Activated naive CD8-positive, alpha-beta T cell (primary cell): Measurements from ENCODE around the gene STAMBPL1.
A peak's percentile ranks its signal among the peaks of the same experiment; 100 is the strongest.
"Not testable (repeated sequence)": the region's sequence is repeated elsewhere in the genome, so short reads cannot be mapped to it uniquely, and the experiment has no call there.

Source experiments
- H3K27ac Mint-ChIP-seq: one replicate; pipeline ENCODE4 v1.8.0; 2021; ENCODE audit warnings: mixed read lengths
- H3K27me3 Mint-ChIP-seq: one replicate; pipeline ENCODE4 v1.8.0; 2021; ENCODE audit warnings: mixed read lengths
- H3K36me3 Mint-ChIP-seq: one replicate; pipeline ENCODE4 v1.8.0; 2021; ENCODE audit warnings: mixed read lengths
- H3K4me1 Mint-ChIP-seq: one replicate; pipeline ENCODE4 v1.8.0; 2021; ENCODE audit warnings: low read depth, mixed read lengths
- H3K4me3 Mint-ChIP-seq: one replicate; pipeline ENCODE4 v1.8.0; 2021; ENCODE audit warnings: mild to moderate bottlenecking, mixed read lengths
- H3K9me3 Mint-ChIP-seq: one replicate; pipeline ENCODE4 v1.8.0; 2021; ENCODE audit warnings: low read depth, mixed read lengths

Gene STAMBPL1

GRCh38 chr10:88879534-88880281 is at the start of gene STAMBPL1:
Gene STAMBPL1 (plus strand): TSS chr10:88880245. CDS start chr10:88901709, 21,464 bp downstream.
- Mint-ChIP-seq H3K36me3 (peaks cover 16% of the 10 kb centered on the region), H3K27me3 (peaks cover 1% of the 10 kb centered on the region), H3K9me3 (no peaks in the 10 kb centered on the region), H3K27ac (peak within 1 kb of the TSS; percentile 97), H3K4me1 (peaks cover 55% of the 10 kb centered on the region), H3K4me3 (peak within 1 kb of the TSS; percentile 97)

GRCh38 chr10:88830643-88831268 is 49.3 kb upstream of the STAMBPL1 start:
- Mint-ChIP-seq H3K27ac (peak overlapping the region; percentile 61), H3K36me3 (no peaks in the 10 kb centered on the region), H3K9me3 (no peaks in the 10 kb centered on the region), H3K27me3 (no peaks in the 10 kb centered on the region), H3K4me3 (peak overlapping the region; percentile 24), H3K4me1 (peaks cover 59% of the 10 kb centered on the region)

DNA sequence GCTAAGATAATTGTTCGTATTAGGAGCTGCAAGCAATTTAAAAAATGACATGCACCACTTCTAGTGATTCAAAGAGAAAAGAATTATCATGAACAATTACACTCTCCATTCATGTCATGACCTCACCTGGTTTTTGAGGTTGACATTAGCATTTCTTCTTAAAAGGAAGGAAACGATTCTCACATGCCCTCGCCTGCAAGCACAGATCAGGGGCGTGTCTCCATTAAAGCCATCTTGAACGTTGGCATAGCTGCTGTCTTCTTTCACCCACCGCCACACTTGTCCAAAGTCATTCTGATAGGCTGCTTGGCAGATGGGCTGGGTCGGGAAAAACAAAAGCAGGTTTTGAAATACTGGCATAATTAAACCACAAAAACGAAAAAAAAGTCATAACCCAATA is 48.3 kb upstream of the STAMBPL1 start:
- no peaks in the 10 kb centered on the region for H3K36me3 Mint-ChIP-seq
- no peaks in the 10 kb centered on the region for H3K9me3 Mint-ChIP-seq
- no peaks in the 10 kb centered on the region for H3K27me3 Mint-ChIP-seq
- peaks cover 49% of the 10 kb centered on the region for H3K4me1 Mint-ChIP-seq
- H3K27ac Mint-ChIP-seq = peak overlapping the region; percentile 14
- peak overlapping the region; percentile 1 for H3K4me3 Mint-ChIP-seq

GRCh38 chr10:88832376-88832775 is 47.7 kb upstream of the STAMBPL1 start:
- Mint-ChIP-seq H3K36me3 (no peaks in the 10 kb centered on the region), H3K4me3 (no peak overlapping the region), H3K27ac (no peak overlapping the region), H3K9me3 (no peaks in the 10 kb centered on the region), H3K4me1 (peaks cover 44% of the 10 kb centered on the region), H3K27me3 (no peaks in the 10 kb centered on the region)

DNA sequence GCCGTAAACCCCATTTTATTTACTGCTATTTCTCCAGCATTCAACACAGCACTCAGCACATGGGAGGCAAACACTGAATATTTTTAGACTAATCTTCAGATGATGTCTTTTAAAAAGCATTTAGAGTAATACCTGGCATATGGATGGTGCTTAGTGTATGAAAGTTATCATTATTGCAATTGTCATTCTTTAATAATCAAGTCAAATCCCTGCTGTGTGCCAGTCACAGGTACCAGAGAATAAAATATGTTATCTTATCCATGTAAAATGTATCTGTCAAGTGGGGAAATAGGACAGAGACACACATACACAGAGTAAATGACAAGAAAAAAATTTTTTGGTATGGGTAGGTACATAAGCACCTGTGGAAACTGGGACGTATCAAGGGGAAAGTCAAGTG is 46.9 kb upstream of the STAMBPL1 start:
- peaks cover 38% of the 10 kb centered on the region for H3K4me1 Mint-ChIP-seq
- H3K36me3 Mint-ChIP-seq = no peaks in the 10 kb centered on the region
- H3K27ac Mint-ChIP-seq = peak overlapping the region; percentile 2
- H3K4me3 Mint-ChIP-seq = no peak overlapping the region
- H3K9me3 Mint-ChIP-seq = no peaks in the 10 kb centered on the region
- no peaks in the 10 kb centered on the region for H3K27me3 Mint-ChIP-seq

DNA sequence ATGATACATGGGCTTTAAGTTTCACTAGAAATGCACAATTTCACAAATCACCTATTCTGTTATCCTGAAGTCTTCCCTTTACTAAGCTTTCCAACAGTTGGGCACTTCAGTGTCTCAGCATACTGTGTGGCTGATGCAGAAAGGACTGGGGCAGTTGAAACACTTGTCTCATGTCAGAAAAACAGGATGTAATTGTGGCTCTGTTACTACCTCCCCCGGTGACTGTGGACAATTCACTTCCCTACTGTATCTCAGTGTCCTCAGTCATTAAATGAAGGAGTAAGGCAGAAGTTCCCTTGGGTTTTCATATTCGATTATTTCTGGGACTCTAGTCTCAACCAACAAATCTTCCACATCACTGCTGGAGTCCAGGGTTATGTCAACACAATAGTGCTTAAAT is 46.3 kb upstream of the STAMBPL1 start:
- no peak overlapping the region for H3K4me3 Mint-ChIP-seq
- no peaks in the 10 kb centered on the region for H3K9me3 Mint-ChIP-seq
- peaks cover 33% of the 10 kb centered on the region for H3K4me1 Mint-ChIP-seq

DNA sequence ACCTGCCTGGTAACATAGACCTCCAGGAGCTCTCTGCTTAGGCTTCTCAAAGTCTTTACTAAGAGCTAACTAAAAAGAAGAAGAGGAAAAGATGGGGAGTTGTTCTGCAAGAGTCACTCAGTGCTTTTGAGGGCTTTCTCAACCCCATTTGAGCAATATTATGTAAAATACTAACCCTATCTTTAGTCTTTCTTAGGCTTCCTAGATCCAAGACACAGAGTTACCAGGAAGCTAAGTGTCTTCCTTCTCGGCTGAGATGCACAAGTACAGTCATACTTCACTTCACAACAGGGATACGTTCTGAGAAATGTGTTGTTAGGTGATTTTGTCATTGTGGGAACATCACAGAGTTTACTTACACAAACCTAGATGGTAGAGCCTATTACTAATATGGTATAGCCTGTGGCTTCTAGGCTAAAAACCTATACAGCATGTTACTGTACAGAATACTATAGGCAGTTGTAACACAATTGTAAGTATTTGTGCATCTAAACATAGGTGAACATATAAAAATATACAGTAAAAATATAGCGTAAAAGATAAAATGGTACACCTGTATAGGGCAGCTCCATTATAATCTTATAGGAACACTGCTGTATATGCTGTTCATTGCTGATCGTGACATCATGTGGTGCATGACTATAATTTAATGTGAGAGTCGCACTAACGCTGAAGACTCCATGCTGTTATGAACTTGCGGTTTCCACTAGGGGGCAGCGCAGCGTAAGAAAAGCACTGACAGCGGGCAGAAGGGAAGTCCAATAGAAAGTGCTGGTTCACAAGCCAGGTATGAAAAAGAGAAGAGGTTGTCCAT is 44.7 kb upstream of the STAMBPL1 start:
- H3K27ac Mint-ChIP-seq = no peak overlapping the region
- H3K27me3 Mint-ChIP-seq = no peaks in the 10 kb centered on the region
- H3K9me3 Mint-ChIP-seq = no peaks in the 10 kb centered on the region
- no peaks in the 10 kb centered on the region for H3K36me3 Mint-ChIP-seq
- no peak overlapping the region for H3K4me3 Mint-ChIP-seq
- H3K4me1 Mint-ChIP-seq = peaks cover 29% of the 10 kb centered on the region

More for the DNA sequence above, 46.3 kb upstream of the STAMBPL1 start:
- no peak overlapping the region for H3K27ac Mint-ChIP-seq
- H3K27me3 Mint-ChIP-seq = no peaks in the 10 kb centered on the region
- H3K36me3 Mint-ChIP-seq = no peaks in the 10 kb centered on the region

GRCh38 chr10:88835910-88836221 is 44.2 kb upstream of the STAMBPL1 start:
- H3K27ac Mint-ChIP-seq = no peak overlapping the region

DNA sequence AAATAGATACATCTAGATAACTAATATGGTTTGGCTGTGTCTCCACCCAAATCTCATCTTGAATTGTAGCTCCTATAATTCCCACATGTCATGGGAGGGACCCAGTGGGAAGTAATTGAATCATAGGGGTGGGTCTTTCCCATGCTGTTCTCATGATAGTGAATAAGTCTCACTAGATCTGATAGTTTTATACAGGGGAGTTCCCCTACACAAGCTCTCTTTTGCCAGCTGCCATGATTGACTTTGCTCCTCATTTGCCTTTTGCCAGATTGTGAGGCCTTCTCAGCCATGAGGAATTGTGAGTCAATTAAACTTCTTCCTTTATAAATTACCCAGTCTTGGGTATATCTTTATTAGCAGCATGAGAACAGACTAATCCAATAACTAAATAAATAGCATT is 42.4 kb upstream of the STAMBPL1 start:
- not testable (repeated sequence) for H3K27ac Mint-ChIP-seq, H3K9me3 Mint-ChIP-seq, H3K4me3 Mint-ChIP-seq, H3K27me3 Mint-ChIP-seq, H3K36me3 Mint-ChIP-seq
- H3K4me1 Mint-ChIP-seq = peaks cover 16% of the 10 kb centered on the region

More at GRCh38 chr10:88835910-88836221, 44.2 kb upstream of the STAMBPL1 start:
- Mint-ChIP-seq H3K36me3 (no peaks in the 10 kb centered on the region), H3K4me3 (no peak overlapping the region), H3K9me3 (no peaks in the 10 kb centered on the region), H3K27me3 (no peaks in the 10 kb centered on the region), H3K4me1 (peaks cover 26% of the 10 kb centered on the region)

GRCh38 chr10:88838766-88839350 is 41.2 kb upstream of the STAMBPL1 start:
- Mint-ChIP-seq H3K27ac (no peak overlapping the region), H3K27me3 (no peaks in the 10 kb centered on the region), H3K4me1 (peaks cover 4% of the 10 kb centered on the region), H3K9me3 (no peaks in the 10 kb centered on the region), H3K4me3 (no peak overlapping the region), H3K36me3 (no peaks in the 10 kb centered on the region)

DNA sequence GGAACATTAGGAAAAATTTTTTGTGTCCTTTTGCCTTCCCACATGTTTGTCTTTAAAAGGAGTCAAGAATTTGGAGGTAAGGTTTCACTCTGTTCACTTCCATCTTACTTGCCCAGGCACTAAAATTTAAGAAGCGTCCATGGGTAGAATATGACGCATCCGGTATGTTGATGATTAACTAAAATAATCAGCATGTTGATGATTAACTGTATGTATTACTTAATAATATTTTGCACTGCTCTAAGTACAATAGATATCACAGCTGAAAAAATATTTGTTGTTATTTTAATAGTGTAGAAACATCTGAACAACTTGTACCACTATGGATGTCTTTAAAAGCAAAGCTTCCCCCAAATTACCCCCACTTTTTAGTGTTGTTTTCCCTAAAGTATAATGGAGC is 39.9 kb upstream of the STAMBPL1 start:
- Mint-ChIP-seq H3K27me3 (peaks cover 2% of the 10 kb centered on the region), H3K36me3 (no peaks in the 10 kb centered on the region), H3K4me3 (no peak overlapping the region), H3K27ac (no peak overlapping the region), H3K9me3 (no peaks in the 10 kb centered on the region), H3K4me1 (peaks cover 2% of the 10 kb centered on the region)

GRCh38 chr10:88840881-88841280 is 39.2 kb upstream of the STAMBPL1 start:
- Mint-ChIP-seq H3K4me1 (peaks cover 2% of the 10 kb centered on the region), H3K4me3 (no peak overlapping the region)

DNA sequence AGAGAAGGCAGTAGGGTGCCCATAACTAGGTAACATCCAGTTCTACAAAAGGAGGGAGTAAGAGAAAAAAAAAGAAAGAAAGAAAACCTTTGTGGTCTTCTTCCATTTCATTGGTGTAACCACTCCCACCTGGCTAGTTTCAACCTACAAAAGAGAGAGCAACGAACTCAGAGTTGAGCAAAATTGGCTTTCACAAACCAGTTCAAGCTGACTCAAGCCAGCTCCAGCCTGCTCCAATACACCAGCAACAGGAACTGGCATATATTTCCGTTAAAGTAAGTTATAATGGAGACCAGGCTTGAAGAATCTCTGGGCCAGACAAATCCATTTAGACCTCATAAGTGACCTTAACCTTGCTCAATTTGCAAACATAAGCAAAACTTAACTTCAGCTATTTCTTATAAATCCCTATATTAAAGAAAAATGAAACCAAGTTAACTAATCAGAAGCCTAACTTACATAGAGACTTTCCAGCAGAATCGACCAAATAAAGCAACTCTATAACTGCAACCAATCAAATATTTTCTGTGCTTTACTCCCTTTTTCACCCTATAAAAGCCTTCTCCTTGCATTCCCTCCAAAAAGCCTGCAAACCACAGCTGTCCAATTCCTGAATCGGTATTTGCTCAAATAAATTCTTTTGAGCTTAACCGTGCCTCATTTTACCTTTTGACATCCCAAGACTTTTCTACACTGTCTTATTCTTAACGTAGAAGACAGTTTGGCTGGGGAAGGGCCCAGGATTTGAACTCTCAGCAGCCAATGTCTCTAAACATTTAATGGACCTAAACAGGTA is 38.5 kb upstream of the STAMBPL1 start:
- peaks cover 2% of the 10 kb centered on the region for H3K27me3 Mint-ChIP-seq
- peaks cover 3% of the 10 kb centered on the region for H3K36me3 Mint-ChIP-seq
- H3K9me3 Mint-ChIP-seq = no peaks in the 10 kb centered on the region
- H3K4me3 Mint-ChIP-seq = no peak overlapping the region
- peaks cover 2% of the 10 kb centered on the region for H3K4me1 Mint-ChIP-seq
- peak overlapping the region; percentile 6 for H3K27ac Mint-ChIP-seq

More at GRCh38 chr10:88840881-88841280, 39.2 kb upstream of the STAMBPL1 start:
- Mint-ChIP-seq H3K36me3 (peaks cover 3% of the 10 kb centered on the region), H3K27me3 (peaks cover 2% of the 10 kb centered on the region), H3K27ac (no peak overlapping the region), H3K9me3 (no peaks in the 10 kb centered on the region)

DNA sequence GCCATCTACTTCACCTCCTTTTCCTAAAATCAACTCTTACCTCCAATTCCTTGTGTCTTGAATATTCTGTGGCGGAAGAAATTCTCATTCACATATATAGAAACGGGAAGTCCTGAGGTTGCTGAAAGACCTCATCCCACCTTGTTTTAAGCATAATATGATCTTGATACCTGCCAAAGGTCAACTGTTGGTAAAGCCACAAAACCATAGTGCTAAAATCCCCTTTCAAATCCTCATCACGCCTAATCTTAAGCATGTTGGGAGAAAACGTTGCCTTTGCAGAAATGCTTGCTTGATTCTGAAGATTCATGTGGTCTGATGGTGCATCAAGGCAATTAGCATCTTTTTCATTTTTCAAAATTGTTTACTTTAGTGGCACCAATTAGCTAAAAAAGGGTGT is 36.9 kb upstream of the STAMBPL1 start:
- no peaks in the 10 kb centered on the region for H3K9me3 Mint-ChIP-seq
- peaks cover 2% of the 10 kb centered on the region for H3K27me3 Mint-ChIP-seq
- H3K4me3 Mint-ChIP-seq = no peak overlapping the region
- H3K4me1 Mint-ChIP-seq = peaks cover 4% of the 10 kb centered on the region
- H3K27ac Mint-ChIP-seq = no peak overlapping the region
- peaks cover 3% of the 10 kb centered on the region for H3K36me3 Mint-ChIP-seq
